ENCODE measurements around the gene MYH10.

The MYH10 gene

GRCh38 chr17:8520981-8521380, 109.5 kb downstream of the MYH10 start:
- TF ChIP-seq CTCF (IDR thresholded peaks at IDR 0.05; ENCODE audit: borderline replicate concordance, insufficient read depth, low read depth, low read length) = no peak
- H3K4me3 ChIP-seq (ENCODE audit: low read depth, low read length) = no peak overlapping the region

GRCh38 chr17:8518850-8519249, 111.7 kb downstream of the MYH10 start:
- no peak for TF ChIP-seq CTCF (IDR thresholded peaks at IDR 0.05; ENCODE audit: borderline replicate concordance, insufficient read depth, low read depth, low read length)
- no peak overlapping the region for H3K4me3 ChIP-seq (ENCODE audit: low read depth, low read length)

- no peak for TF ChIP-seq CTCF (IDR thresholded peaks at IDR 0.05; ENCODE audit: borderline replicate concordance, insufficient read depth, low read depth, low read length)
Measured at GRCh38 chr17:8518326-8518725, 112.2 kb downstream of the MYH10 start.

GRCh38 chr17:8514801-8515200, 115.7 kb downstream of the MYH10 start:
- H3K4me3 ChIP-seq (ENCODE audit: low read depth, low read length) = no peak overlapping the region
- no peak for TF ChIP-seq CTCF (IDR thresholded peaks at IDR 0.05; ENCODE audit: borderline replicate concordance, insufficient read depth, low read depth, low read length)

More at GRCh38 chr17:8518326-8518725, 112.2 kb downstream of the MYH10 start:
- no peak overlapping the region for H3K4me3 ChIP-seq (ENCODE audit: low read depth, low read length)

GRCh38 chr17:8506145-8506544, 124.4 kb downstream of the MYH10 start:
- TF ChIP-seq CTCF (IDR thresholded peaks at IDR 0.05; ENCODE audit: borderline replicate concordance, insufficient read depth, low read depth, low read length) = no peak
- no peak overlapping the region for H3K4me3 ChIP-seq (ENCODE audit: low read depth, low read length)

GRCh38 chr17:8504460-8505207, 125.9 kb downstream of the MYH10 start:
- H3K4me3 ChIP-seq (ENCODE audit: low read depth, low read length) = no peak overlapping the region
- no peak for TF ChIP-seq CTCF (IDR thresholded peaks at IDR 0.05; ENCODE audit: borderline replicate concordance, insufficient read depth, low read depth, low read length)

GRCh38 chr17:8503807-8504206, 126.7 kb downstream of the MYH10 start:
- no peak overlapping the region for H3K4me3 ChIP-seq (ENCODE audit: low read depth, low read length)
- TF ChIP-seq CTCF (IDR thresholded peaks at IDR 0.05; ENCODE audit: borderline replicate concordance, insufficient read depth, low read depth, low read length) = no peak
